Peyer's patch (tissue), 4 donors: ENCODE measurements around the gene RASA3. TPM values are rescaled to one million over a fixed set of nuclear protein-coding genes. Genes with fewer than 3 reads are reported as not detected.
"Not testable (repeated sequence)": the region's sequence is repeated elsewhere in the genome, so short reads cannot be mapped to it uniquely, and the experiment has no call there.

Source experiments
- DNase-seq, 3 donors: peaks; one replicate each; pipeline ENCODE4 v3.0.0-alpha.2; 2017 to 2019
- H3K27ac ChIP-seq, 4 donors: fragments of 200-600 bp; sonication (generic); one replicate each; pipeline ENCODE4 v1.5.1; 2016 to 2019
- H3K27me3 ChIP-seq, 2 donors: fragments of 200-600 bp; sonication (generic); one replicate each; pipeline ENCODE4 v1.5.1; 2019
- H3K36me3 ChIP-seq, 3 donors: fragments of 200-600 bp; sonication (generic); one replicate each; pipeline ENCODE4 v1.5.1; 2016 to 2019
- H3K4me1 ChIP-seq, 4 donors: fragments of 200-600 bp; sonication (generic); one replicate each; pipeline ENCODE4 v1.5.1; 2016 to 2019
- H3K4me3 ChIP-seq, 4 donors: fragments of 200-600 bp; sonication (generic); 1 replicate in 3 of 4; 2 replicates in 1 of 4; pipeline ENCODE4 v1.5.1; 2016 to 2019; ENCODE audit warnings: mild to moderate bottlenecking in 1 of 4
- H3K9me3 ChIP-seq, 4 donors: fragments of 200-600 bp; sonication (generic); one replicate each; pipeline ENCODE4 v1.5.1; 2016 to 2019; ENCODE audit warnings: mild to moderate bottlenecking in 1 of 4
- CTCF ChIP-seq, 6 experiments: fragments of 450-650 bp in 4 of 6; fragments of 200-600 bp in 2 of 6; sonication (generic) in 1 of 6; IDR thresholded peaks; one replicate each; pipeline ENCODE4 v1.5.1; 2017 to 2019; ENCODE audit warnings: antibody characterized with exemption in 6 of 6, mild to moderate bottlenecking in 3 of 6, moderate library complexity in 1 of 6
- POLR2A ChIP-seq, 2 donors: fragments of 450-650 bp; IDR thresholded peaks; one replicate each; pipeline ENCODE4 v1.5.1; 2017; ENCODE audit warnings: antibody characterized with exemption in 2 of 2, mild to moderate bottlenecking in 2 of 2, moderate library complexity in 2 of 2
- total RNA-seq, 4 donors: library from RNA; depleted of rRNA; stranded (reverse); fragments of >200 nt; gene quantifications; one replicate each; pipeline ENCODE4 v1.1.0, GENCODE V29; 2016

RASA3 gene
- total RNA-seq, 4 donors from 2014 or later, result 3.5 to 41.3 (median 6.9) TPM

- Histone ChIP-seq H3K27me3 (no peaks in the 10 kb centered on the region), H3K9me3 (no peaks in the 10 kb centered on the region), H3K4me3 (peak overlapping the region in 1 of 4 donors; percentile 32), H3K36me3 (no peaks in the 10 kb centered on the region), H3K27ac (peak overlapping the region in 3 of 4 donors; percentile 49 to 90 (median 50)), H3K4me1 (peaks cover 0 to 55% (median 15%) of the 10 kb centered on the region in 4 donors)
- TF ChIP-seq POLR2A (IDR thresholded peaks at IDR 0.05), result peak; percentile 15 to 56
- TF ChIP-seq CTCF (IDR thresholded peaks at IDR 0.05), result peak in 2 of 6 experiments; percentile 12 to 44
- DNase-seq, result peak; percentile 27 to 91 (median 78)
These were observed 17.2 kb downstream of the RASA3 start for GRCh38 chr13:114115191-114115671.

- H3K4me3 ChIP-seq, H3K9me3 ChIP-seq, H3K27me3 ChIP-seq, H3K36me3 ChIP-seq: not testable (repeated sequence)
- Histone ChIP-seq H3K4me1 (peaks cover 5 to 60% (median 17%) of the 10 kb centered on the region in 4 donors), H3K27ac (peak overlapping the region in 3 of 4 donors; percentile 49 to 90 (median 50))
- DNase-seq, result peak in 2 of 3 donors; percentile 12 to 45
These were observed 17.8 kb downstream of the RASA3 start for GRCh38 chr13:114114666-114115065.

- no peak for TF ChIP-seq POLR2A (IDR thresholded peaks at IDR 0.05)
- TF ChIP-seq CTCF (IDR thresholded peaks at IDR 0.05), result no peak
- no peak overlapping the region for H3K4me3 ChIP-seq
- H3K36me3 ChIP-seq, result no peaks in the 10 kb centered on the region
- no peaks in the 10 kb centered on the region for H3K27me3 ChIP-seq
- no peaks in the 10 kb centered on the region for H3K9me3 ChIP-seq
- H3K27ac ChIP-seq, result peak overlapping the region in 1 of 4 donors; percentile 90
- DNase-seq, result peak in 1 of 3 donors; percentile 38
- peaks cover 6 to 63% (median 22%) of the 10 kb centered on the region in 4 donors for H3K4me1 ChIP-seq
These were observed 18.3 kb downstream of the RASA3 start for GRCh38 chr13:114114006-114114640.

GRCh38 chr13:114113395-114113794, 19.0 kb downstream of the RASA3 start:
- H3K27ac ChIP-seq, result not testable (repeated sequence)

GRCh38 chr13:114112826-114113322, 19.5 kb downstream of the RASA3 start:
- Histone ChIP-seq H3K27ac (peak overlapping the region in 3 of 4 donors; percentile 40 to 77 (median 72)), H3K4me1 (peaks cover 2 to 64% (median 22%) of the 10 kb centered on the region in 4 donors), H3K4me3 (no peak overlapping the region), H3K27me3 (no peaks in the 10 kb centered on the region), H3K36me3 (no peaks in the 10 kb centered on the region), H3K9me3 (no peaks in the 10 kb centered on the region)
- TF ChIP-seq POLR2A (IDR thresholded peaks at IDR 0.05) (no peak), CTCF (IDR thresholded peaks at IDR 0.05) (no peak)
- DNase-seq, result no peak

More at GRCh38 chr13:114113395-114113794, 19.0 kb downstream of the RASA3 start:
- not testable (repeated sequence) for H3K9me3 ChIP-seq, H3K4me3 ChIP-seq, H3K27me3 ChIP-seq, H3K36me3 ChIP-seq
- DNase-seq, result peak in 1 of 3 donors; percentile 29
- peaks cover 2 to 63% (median 21%) of the 10 kb centered on the region in 4 donors for H3K4me1 ChIP-seq

- H3K36me3 ChIP-seq, result no peaks in the 10 kb centered on the region
- no peaks in the 10 kb centered on the region for H3K27me3 ChIP-seq
- no peak overlapping the region for H3K4me3 ChIP-seq
- peaks cover 2 to 64% (median 23%) of the 10 kb centered on the region in 4 donors for H3K4me1 ChIP-seq
- TF ChIP-seq CTCF (IDR thresholded peaks at IDR 0.05), result no peak
- TF ChIP-seq POLR2A (IDR thresholded peaks at IDR 0.05), result no peak
- peak overlapping the region; percentile 40 to 77 (median 61) for H3K27ac ChIP-seq
- H3K9me3 ChIP-seq, result no peaks in the 10 kb centered on the region
- DNase-seq, result peak in 1 of 3 donors; percentile 44
These were observed 20.1 kb downstream of the RASA3 start for GRCh38 chr13:114112231-114112825.
